GM10248 (cell line): Measurements from ENCODE around the gene LRRC74A.

ENCODE experiments used
- CTCF ChIA-PET: fragments of 300-600 bp; sonication (Branson Sonifier 250); formaldehyde crosslinking; extraction: SDS; loops from one replicate; lab custom pipeline; 2021; ENCODE audit warnings: antibody characterized with exemption; lab: Yijun Ruan, JAX
- POLR2A ChIA-PET: fragments of 350-650 bp; sonication (Branson Sonifier 250); formaldehyde crosslinking; extraction: SDS; loops from one replicate; lab custom pipeline; 2020; ENCODE audit warnings: antibody characterized with exemption; lab: Yijun Ruan, JAX
- DNase-seq: peaks from one replicate; pipeline ENCODE4 v3.0.0; 2012; ENCODE audit errors: extremely low spot score
- TF ChIP-seq, protein P1 (sequence below): IDR thresholded peaks from 2 replicates; pipeline ENCODE4 v1.5.1; 2012; ENCODE audit warnings: mild to moderate bottlenecking, low read depth; ENCODE audit errors: extremely low read depth, missing control alignments, control extremely low read depth

The LRRC74A gene

GRCh38 chr14:76782885-76783566 lies 43.2 kb upstream of the LRRC74A start:
- peak; percentile 60 for DNase-seq
- ChIA-PET POLR2A (interaction anchor here (1.4 kb wide), 1 partner anchor 14 kb away, joined by 3 read pairs; no protein-coding TSS in a partner anchor), CTCF (interaction anchor here (1.0 to 10.4 kb wide), 5 partner anchors 14 to 287 kb away, joined by 3 to 122 read pairs (median 45); partner anchors contain the start of gene ANGEL1)
- TF ChIP-seq, protein P1, sequence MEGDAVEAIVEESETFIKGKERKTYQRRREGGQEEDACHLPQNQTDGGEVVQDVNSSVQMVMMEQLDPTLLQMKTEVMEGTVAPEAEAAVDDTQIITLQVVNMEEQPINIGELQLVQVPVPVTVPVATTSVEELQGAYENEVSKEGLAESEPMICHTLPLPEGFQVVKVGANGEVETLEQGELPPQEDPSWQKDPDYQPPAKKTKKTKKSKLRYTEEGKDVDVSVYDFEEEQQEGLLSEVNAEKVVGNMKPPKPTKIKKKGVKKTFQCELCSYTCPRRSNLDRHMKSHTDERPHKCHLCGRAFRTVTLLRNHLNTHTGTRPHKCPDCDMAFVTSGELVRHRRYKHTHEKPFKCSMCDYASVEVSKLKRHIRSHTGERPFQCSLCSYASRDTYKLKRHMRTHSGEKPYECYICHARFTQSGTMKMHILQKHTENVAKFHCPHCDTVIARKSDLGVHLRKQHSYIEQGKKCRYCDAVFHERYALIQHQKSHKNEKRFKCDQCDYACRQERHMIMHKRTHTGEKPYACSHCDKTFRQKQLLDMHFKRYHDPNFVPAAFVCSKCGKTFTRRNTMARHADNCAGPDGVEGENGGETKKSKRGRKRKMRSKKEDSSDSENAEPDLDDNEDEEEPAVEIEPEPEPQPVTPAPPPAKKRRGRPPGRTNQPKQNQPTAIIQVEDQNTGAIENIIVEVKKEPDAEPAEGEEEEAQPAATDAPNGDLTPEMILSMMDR: no peak

DNA sequence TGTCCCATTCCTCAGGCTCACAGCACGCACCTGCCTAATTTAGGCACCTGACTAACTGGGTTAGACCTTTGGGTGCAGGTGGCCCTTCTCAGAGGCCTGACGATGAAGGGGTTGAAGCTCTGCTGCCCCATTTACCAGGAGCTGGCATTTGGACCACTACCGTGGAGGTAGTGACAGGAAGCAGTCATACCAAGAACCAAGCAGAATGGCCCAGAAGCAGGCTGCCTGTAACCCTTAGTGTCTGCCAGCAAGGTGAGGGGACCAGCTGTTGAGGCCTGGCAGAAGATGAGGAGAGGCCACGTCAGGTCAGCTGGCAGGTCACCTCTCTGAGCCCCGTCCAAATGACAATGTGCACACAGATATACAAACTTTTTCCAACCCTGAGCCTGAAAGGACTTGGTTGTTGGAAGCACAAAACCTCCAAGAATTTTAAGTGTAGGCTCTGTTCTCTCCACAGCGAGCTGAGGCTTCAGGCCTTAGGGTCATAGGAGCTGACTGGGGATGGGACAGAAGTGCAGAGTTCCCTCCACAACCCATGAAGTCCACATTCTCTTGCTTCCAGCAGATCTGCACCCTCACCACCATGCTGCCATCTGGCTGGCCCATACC lies 41.8 kb upstream of the LRRC74A start:
- no peak for DNase-seq
- CTCF ChIA-PET: interaction anchor here (0.9 to 10.4 kb wide), 22 partner anchors 8 to 1124 kb away, joined by 3 to 122 read pairs (median 5); partner anchors contain the start of genes ANGEL1, ERG28 and TTLL5
- POLR2A ChIA-PET: no interaction called here
- TF ChIP-seq, protein P1: no peak

- CTCF ChIA-PET: interaction anchor here (0.7 to 10.4 kb wide), 24 partner anchors 9 to 1124 kb away, joined by 3 to 122 read pairs (median 6); partner anchors contain the start of genes ANGEL1, ERG28 and TTLL5
- POLR2A ChIA-PET: no interaction called here
- TF ChIP-seq, protein P1: peak; percentile 65
- peak; percentile 82 for DNase-seq
Observed at GRCh38 chr14:76784881-76785280, 41.3 kb upstream of the LRRC74A start.

DNA sequence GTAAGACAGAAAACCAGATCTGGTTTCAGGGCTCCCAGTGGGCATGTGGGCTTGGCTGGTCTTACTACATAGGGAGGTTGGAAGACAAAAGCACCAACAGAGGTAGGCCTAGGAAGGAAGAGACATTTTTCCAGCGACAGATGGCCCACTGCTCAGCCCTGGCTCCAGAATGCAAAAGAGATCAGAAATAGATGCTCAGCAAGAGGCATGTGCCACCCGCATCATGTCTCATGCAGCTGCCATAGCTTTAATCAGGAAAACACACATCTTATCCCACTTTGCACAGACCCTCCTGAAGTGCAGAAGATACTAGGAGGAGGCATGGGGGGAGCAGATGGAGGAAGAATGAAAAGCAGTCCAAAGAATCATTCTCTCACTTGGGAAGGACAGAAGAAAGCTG lies 39.6 kb upstream of the LRRC74A start:
- POLR2A ChIA-PET: no interaction called here
- CTCF ChIA-PET: interaction anchor here (1.2 to 10.4 kb wide), 5 partner anchors 10 to 76 kb away, joined by 3 to 122 read pairs (median 45); partner anchors contain the start of gene ANGEL1
- TF ChIP-seq, protein P1: no peak
- DNase-seq: no peak

DNA sequence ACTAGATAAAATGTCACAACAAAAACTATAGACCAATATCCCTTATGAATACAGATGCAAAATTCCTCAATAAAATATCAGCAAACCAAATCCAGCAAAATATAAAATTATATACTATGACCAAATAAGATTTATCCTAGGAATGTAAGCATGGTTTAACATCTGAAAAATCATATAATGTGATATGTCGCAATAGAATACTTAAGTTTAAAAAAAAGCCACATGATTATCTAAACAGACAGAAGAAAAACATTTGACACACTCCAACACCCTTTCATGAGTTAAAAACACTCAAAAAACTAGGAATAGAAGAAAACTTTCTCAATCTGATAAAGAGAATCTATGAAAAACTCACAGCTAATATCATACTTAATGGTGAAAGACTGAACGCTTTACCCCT lies 33.8 kb upstream of the LRRC74A start:
- ChIA-PET POLR2A (no interaction called here), CTCF (no interaction called here)
- TF ChIP-seq, protein P1: no peak
- no peak for DNase-seq

DNA sequence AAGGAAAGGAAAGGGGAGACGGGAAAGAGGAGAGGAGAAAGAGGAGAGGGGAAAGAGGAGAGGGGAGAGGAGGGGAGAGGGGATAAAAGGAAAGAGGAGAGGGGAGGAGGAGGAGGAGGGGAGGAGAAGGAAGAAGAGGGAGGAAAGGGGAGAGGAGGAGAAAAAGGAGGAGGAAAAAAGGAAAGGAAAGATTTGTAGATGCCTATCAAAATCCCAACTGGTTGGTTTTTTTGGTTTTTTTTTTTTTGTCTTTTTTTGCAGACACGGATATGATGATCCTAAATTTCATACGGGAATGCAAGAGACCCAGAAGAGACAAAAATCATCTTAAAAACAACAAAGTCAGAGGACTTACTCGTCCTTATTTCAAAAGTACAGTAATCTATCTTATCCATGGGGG lies 32.9 kb upstream of the LRRC74A start:
- no peak for DNase-seq
- ChIA-PET CTCF (interaction anchor here (0.6 to 1.4 kb wide), 2 partner anchors 8 to 9 kb away, joined by 3 read pairs; no protein-coding TSS in a partner anchor), POLR2A (no interaction called here)
- TF ChIP-seq, protein P1: no peak
